ENCODE measurements around the gene HELLS. TPM values are rescaled to one million over a fixed set of nuclear protein-coding genes. Genes with fewer than 3 reads are reported as not detected.

The HELLS gene
- polyA plus RNA-seq, 4 donors: 1.3 to 15.8 (median 8.6) TPM; not detected in 1

- Histone ChIP-seq H3K4me3 (ENCODE audit: low read depth in 1 of 3, low read length in 3 of 3) (no peak overlapping the region), H3K27ac (ENCODE audit: low read depth in 1 of 3, low read length in 2 of 3) (no peak overlapping the region), H3K4me1 (ENCODE audit: control insufficient read depth in 3 of 3, insufficient read depth in 2 of 3, low read depth in 1 of 3, low read length in 2 of 3) (no peaks in the 10 kb centered on the region), H3K36me3 (ENCODE audit: control insufficient read depth in 3 of 3, insufficient read depth in 2 of 3, low read depth in 1 of 3, low read length in 3 of 3) (peaks cover 0 to 12% (median 0%) of the 10 kb centered on the region in 3 donors), H3K27me3 (ENCODE audit: control insufficient read depth in 3 of 3, insufficient read depth in 3 of 3, low read length in 3 of 3) (no peaks in the 10 kb centered on the region), H3K9me3 (ENCODE audit: control insufficient read depth in 2 of 2, insufficient read depth in 1 of 2, low read depth in 1 of 2, low read length in 1 of 2) (no peaks in the 10 kb centered on the region)
- 88 to 93% (median 89%) methylated on average over 4 of the region's 4 CpGs for WGBS, 3 donors
- FAIRE-seq (no peak), DNase-seq (no peak)
Measured at GRCh38 chr10:94578790-94579189, 33.2 kb downstream of the HELLS start.

- Histone ChIP-seq H3K36me3 (ENCODE audit: control insufficient read depth in 3 of 3, insufficient read depth in 2 of 3, low read depth in 1 of 3, low read length in 3 of 3) (peaks cover 0 to 4% (median 0%) of the 10 kb centered on the region in 3 donors), H3K4me3 (ENCODE audit: low read depth in 1 of 3, low read length in 3 of 3) (no peak overlapping the region), H3K9me3 (ENCODE audit: control insufficient read depth in 2 of 2, insufficient read depth in 1 of 2, low read depth in 1 of 2, low read length in 1 of 2) (no peaks in the 10 kb centered on the region), H3K27ac (ENCODE audit: low read depth in 1 of 3, low read length in 2 of 3) (no peak overlapping the region), H3K27me3 (ENCODE audit: control insufficient read depth in 3 of 3, insufficient read depth in 3 of 3, low read length in 3 of 3) (no peaks in the 10 kb centered on the region), H3K4me1 (ENCODE audit: control insufficient read depth in 3 of 3, insufficient read depth in 2 of 3, low read depth in 1 of 3, low read length in 2 of 3) (no peaks in the 10 kb centered on the region)
- DNase-seq (peak in 1 of 2 donors; percentile 1), FAIRE-seq (no peak)
Measured at GRCh38 chr10:94583124-94583523, 37.5 kb downstream of the HELLS start.

GRCh38 chr10:94591461-94592205 is 46.0 kb downstream of the HELLS start:
- H3K36me3 ChIP-seq (ENCODE audit: control insufficient read depth in 3 of 3, insufficient read depth in 2 of 3, low read depth in 1 of 3, low read length in 3 of 3): peaks cover 0 to 13% (median 0%) of the 10 kb centered on the region in 3 donors
- no peak for DNase-seq
- no peaks in the 10 kb centered on the region for H3K27me3 ChIP-seq (ENCODE audit: control insufficient read depth in 3 of 3, insufficient read depth in 3 of 3, low read length in 3 of 3)
- H3K27ac ChIP-seq (ENCODE audit: low read depth in 1 of 3, low read length in 2 of 3): no peak overlapping the region
- H3K4me1 ChIP-seq (ENCODE audit: control insufficient read depth in 3 of 3, insufficient read depth in 2 of 3, low read depth in 1 of 3, low read length in 2 of 3): no peaks in the 10 kb centered on the region
- H3K9me3 ChIP-seq (ENCODE audit: control insufficient read depth in 2 of 2, insufficient read depth in 1 of 2, low read depth in 1 of 2, low read length in 1 of 2): no peaks in the 10 kb centered on the region
- 78 to 86% (median 80%) methylated on average over 1 of the region's 1 CpG for WGBS, 3 donors
- no peak for FAIRE-seq
- no peak overlapping the region for H3K4me3 ChIP-seq (ENCODE audit: low read depth in 1 of 3, low read length in 3 of 3)

GRCh38 chr10:94602729-94603515 is 57.3 kb downstream of the HELLS start:
- H3K27me3 ChIP-seq (ENCODE audit: control insufficient read depth in 3 of 3, insufficient read depth in 3 of 3, low read length in 3 of 3): no peaks in the 10 kb centered on the region
- no peak overlapping the region for H3K27ac ChIP-seq (ENCODE audit: low read depth in 1 of 3, low read length in 2 of 3)
- 85 to 88% (median 87%) methylated on average over 8 of the region's 8 CpGs for WGBS, 3 donors
- peaks cover 0 to 15% (median 0%) of the 10 kb centered on the region in 3 donors for H3K36me3 ChIP-seq (ENCODE audit: control insufficient read depth in 3 of 3, insufficient read depth in 2 of 3, low read depth in 1 of 3, low read length in 3 of 3)
- H3K4me1 ChIP-seq (ENCODE audit: control insufficient read depth in 3 of 3, insufficient read depth in 2 of 3, low read depth in 1 of 3, low read length in 2 of 3): no peaks in the 10 kb centered on the region
- DNase-seq: no peak
- H3K4me3 ChIP-seq (ENCODE audit: low read depth in 1 of 3, low read length in 3 of 3): no peak overlapping the region
- FAIRE-seq: no peak
- no peaks in the 10 kb centered on the region for H3K9me3 ChIP-seq (ENCODE audit: control insufficient read depth in 2 of 2, insufficient read depth in 1 of 2, low read depth in 1 of 2, low read length in 1 of 2)

GRCh38 chr10:94607111-94607510 is 61.5 kb downstream of the HELLS start:
- 68 to 86% (median 77%) methylated on average over 1 of the region's 1 CpG for WGBS, 3 donors
- Histone ChIP-seq H3K36me3 (ENCODE audit: control insufficient read depth in 3 of 3, insufficient read depth in 2 of 3, low read depth in 1 of 3, low read length in 3 of 3) (peaks cover 0 to 10% (median 0%) of the 10 kb centered on the region in 3 donors), H3K4me3 (ENCODE audit: low read depth in 1 of 3, low read length in 3 of 3) (no peak overlapping the region), H3K9me3 (ENCODE audit: control insufficient read depth in 2 of 2, insufficient read depth in 1 of 2, low read depth in 1 of 2, low read length in 1 of 2) (no peaks in the 10 kb centered on the region), H3K27ac (ENCODE audit: low read depth in 1 of 3, low read length in 2 of 3) (no peak overlapping the region), H3K27me3 (ENCODE audit: control insufficient read depth in 3 of 3, insufficient read depth in 3 of 3, low read length in 3 of 3) (no peaks in the 10 kb centered on the region), H3K4me1 (ENCODE audit: control insufficient read depth in 3 of 3, insufficient read depth in 2 of 3, low read depth in 1 of 3, low read length in 2 of 3) (no peaks in the 10 kb centered on the region)
- no peak for FAIRE-seq
- no peak for DNase-seq

GRCh38 chr10:94608559-94608958 is 63.0 kb downstream of the HELLS start:
- Histone ChIP-seq H3K4me1 (ENCODE audit: control insufficient read depth in 3 of 3, insufficient read depth in 2 of 3, low read depth in 1 of 3, low read length in 2 of 3) (no peaks in the 10 kb centered on the region), H3K4me3 (ENCODE audit: low read depth in 1 of 3, low read length in 3 of 3) (no peak overlapping the region), H3K27ac (ENCODE audit: low read depth in 1 of 3, low read length in 2 of 3) (no peak overlapping the region), H3K9me3 (ENCODE audit: control insufficient read depth in 2 of 2, insufficient read depth in 1 of 2, low read depth in 1 of 2, low read length in 1 of 2) (no peaks in the 10 kb centered on the region), H3K36me3 (ENCODE audit: control insufficient read depth in 3 of 3, insufficient read depth in 2 of 3, low read depth in 1 of 3, low read length in 3 of 3) (peaks cover 0 to 10% (median 0%) of the 10 kb centered on the region in 3 donors), H3K27me3 (ENCODE audit: control insufficient read depth in 3 of 3, insufficient read depth in 3 of 3, low read length in 3 of 3) (no peaks in the 10 kb centered on the region)
- WGBS, 3 donors: 77 to 94% (median 89%) methylated on average over 4 of the region's 4 CpGs
- FAIRE-seq (no peak), DNase-seq (no peak)

GRCh38 chr10:94614558-94614957 is 69.0 kb downstream of the HELLS start:
- Histone ChIP-seq H3K4me3 (ENCODE audit: low read depth in 1 of 3, low read length in 3 of 3) (no peak overlapping the region), H3K36me3 (ENCODE audit: control insufficient read depth in 3 of 3, insufficient read depth in 2 of 3, low read depth in 1 of 3, low read length in 3 of 3) (no peaks in the 10 kb centered on the region), H3K27me3 (ENCODE audit: control insufficient read depth in 3 of 3, insufficient read depth in 3 of 3, low read length in 3 of 3) (no peaks in the 10 kb centered on the region), H3K27ac (ENCODE audit: low read depth in 1 of 3, low read length in 2 of 3) (no peak overlapping the region), H3K4me1 (ENCODE audit: control insufficient read depth in 3 of 3, insufficient read depth in 2 of 3, low read depth in 1 of 3, low read length in 2 of 3) (no peaks in the 10 kb centered on the region), H3K9me3 (ENCODE audit: control insufficient read depth in 2 of 2, insufficient read depth in 1 of 2, low read depth in 1 of 2, low read length in 1 of 2) (no peaks in the 10 kb centered on the region)
- DNase-seq (no peak), FAIRE-seq (no peak)
- 70 to 79% (median 77%) methylated on average over 2 of the region's 2 CpGs for WGBS, 3 donors

GRCh38 chr10:94617389-94617944 is 71.9 kb downstream of the HELLS start:
- FAIRE-seq: no peak
- WGBS, 3 donors: 32 to 64% (median 46%) methylated on average over 5 of the region's 5 CpGs

More at GRCh38 chr10:94617389-94617944, 71.9 kb downstream of the HELLS start:
- no peaks in the 10 kb centered on the region for H3K9me3 ChIP-seq (ENCODE audit: control insufficient read depth in 2 of 2, insufficient read depth in 1 of 2, low read depth in 1 of 2, low read length in 1 of 2)
- H3K4me1 ChIP-seq (ENCODE audit: control insufficient read depth in 3 of 3, insufficient read depth in 2 of 3, low read depth in 1 of 3, low read length in 2 of 3): no peaks in the 10 kb centered on the region
- peak; percentile 8 to 58 for DNase-seq
- H3K36me3 ChIP-seq (ENCODE audit: control insufficient read depth in 3 of 3, insufficient read depth in 2 of 3, low read depth in 1 of 3, low read length in 3 of 3): no peaks in the 10 kb centered on the region
- no peak overlapping the region for H3K4me3 ChIP-seq (ENCODE audit: low read depth in 1 of 3, low read length in 3 of 3)
- H3K27ac ChIP-seq (ENCODE audit: low read depth in 1 of 3, low read length in 2 of 3): no peak overlapping the region
- H3K27me3 ChIP-seq (ENCODE audit: control insufficient read depth in 3 of 3, insufficient read depth in 3 of 3, low read length in 3 of 3): no peaks in the 10 kb centered on the region

Data from small intestine (tissue), 7 donors.